Renal cortical epithelial cell (primary cell): ENCODE results near the gene SHANK3. TPM values are rescaled to one million over a fixed set of nuclear protein-coding genes. Genes with fewer than 3 reads are reported as not detected.

Source experiments
- DNase-seq: peaks from one replicate; pipeline ENCODE4 v3.0.0-alpha.2; 2011; ENCODE audit warnings: low read depth
- total RNA-seq: library from RNA; depleted of rRNA; stranded (reverse); fragments of >200 nt; gene quantifications from 2 replicates; pipeline ENCODE4 v1.2.3, GENCODE V29; 2014

SHANK3 gene
- total RNA-seq, 1 donor from 2014 or later, result 1.7 TPM

DNA sequence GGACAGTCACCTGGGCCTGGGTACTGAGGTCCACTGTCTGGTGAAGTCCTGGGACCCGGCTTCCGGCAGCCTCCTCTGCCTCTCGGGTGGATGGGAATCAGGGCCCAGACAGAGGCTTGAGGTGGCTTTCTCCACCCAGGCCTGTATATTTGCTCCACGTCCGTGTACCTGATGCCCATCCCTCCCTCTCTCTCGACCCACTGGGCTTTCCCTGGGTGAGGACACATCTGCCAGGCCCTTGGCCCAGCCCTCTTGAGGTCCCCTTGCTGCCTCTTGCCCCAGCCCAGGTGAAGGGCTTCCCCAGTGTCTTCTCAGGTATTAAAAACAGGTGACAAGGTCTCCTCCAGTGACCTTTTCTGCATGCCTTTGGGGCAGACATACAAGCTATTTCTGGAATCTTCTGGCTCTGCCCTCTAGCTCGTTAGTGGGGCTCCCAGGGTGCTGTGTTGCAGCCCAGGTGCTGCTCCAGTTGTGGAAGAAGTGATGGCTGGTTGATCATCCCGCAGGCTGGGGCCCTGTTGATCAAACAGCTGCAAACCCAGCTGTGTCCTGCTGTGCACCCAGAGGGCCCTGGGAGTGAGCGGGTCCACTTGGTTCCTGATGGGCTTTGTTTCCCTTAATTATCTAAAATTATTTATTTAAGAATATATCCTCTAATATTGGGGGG is 39.9 kb downstream of the SHANK3 start:
- DNase-seq, result no peak

DNA sequence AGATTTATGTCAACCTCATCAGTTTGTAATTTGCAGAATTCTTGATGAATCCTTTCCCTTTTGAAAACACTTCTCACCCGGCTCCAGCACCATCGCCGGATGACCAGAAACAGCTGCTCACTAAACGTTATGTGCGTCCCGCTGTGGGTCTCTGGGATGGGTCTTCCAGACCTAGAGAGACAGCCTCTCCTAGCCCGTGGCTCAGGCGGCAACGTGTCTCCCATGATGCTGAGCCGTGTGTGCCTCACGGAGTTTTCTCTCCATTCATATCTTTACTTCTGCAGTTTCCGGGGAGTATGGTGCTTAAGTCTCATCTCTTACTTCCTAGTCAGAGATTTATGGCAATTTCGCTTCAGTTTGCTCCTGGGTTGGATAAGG is 40.4 kb downstream of the SHANK3 start:
- no peak for DNase-seq

DNA sequence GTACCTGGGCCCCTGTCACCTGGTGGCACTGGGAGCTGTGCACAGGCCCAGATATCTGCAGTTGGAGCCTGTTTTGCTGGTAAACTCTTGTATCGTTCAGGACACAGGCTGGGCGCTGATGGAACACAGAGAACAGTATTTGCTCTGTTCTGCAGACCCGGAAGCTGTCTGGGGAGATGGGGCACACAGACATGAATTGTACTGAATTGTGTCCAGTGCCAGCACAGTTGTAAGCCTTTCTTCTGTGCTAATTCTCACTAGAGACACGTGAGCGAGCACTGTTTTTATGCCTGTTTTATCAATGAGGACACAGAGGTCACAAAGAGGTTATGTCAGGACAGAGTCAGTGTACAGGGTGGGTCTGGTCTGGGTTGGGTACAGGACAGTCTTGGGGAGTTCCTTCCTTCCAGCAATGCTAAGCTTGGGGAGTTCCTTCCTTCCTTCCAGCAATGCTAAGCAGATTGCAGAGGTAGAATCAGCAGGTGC is 41.0 kb downstream of the SHANK3 start:
- no peak for DNase-seq

DNA sequence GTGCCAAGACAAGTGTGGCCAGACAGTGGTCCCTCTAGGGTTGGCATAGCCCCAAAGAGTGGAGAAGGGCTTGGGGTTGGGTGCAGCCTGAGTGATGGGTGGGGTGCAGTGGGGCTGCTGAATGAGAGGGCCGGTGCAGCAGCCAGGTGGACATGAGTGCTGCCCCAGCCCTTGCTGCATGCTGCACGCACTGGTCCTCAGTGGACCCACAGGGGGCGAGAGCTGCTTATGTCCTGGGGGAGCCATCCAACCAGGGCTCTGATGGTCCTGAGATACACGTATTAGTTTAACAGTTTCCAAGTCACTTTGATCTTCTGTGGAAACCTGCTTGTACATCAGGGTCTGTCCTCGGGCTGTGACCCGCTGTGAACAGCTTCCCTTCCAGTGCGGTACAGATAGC is 41.5 kb downstream of the SHANK3 start:
- no peak for DNase-seq

DNA sequence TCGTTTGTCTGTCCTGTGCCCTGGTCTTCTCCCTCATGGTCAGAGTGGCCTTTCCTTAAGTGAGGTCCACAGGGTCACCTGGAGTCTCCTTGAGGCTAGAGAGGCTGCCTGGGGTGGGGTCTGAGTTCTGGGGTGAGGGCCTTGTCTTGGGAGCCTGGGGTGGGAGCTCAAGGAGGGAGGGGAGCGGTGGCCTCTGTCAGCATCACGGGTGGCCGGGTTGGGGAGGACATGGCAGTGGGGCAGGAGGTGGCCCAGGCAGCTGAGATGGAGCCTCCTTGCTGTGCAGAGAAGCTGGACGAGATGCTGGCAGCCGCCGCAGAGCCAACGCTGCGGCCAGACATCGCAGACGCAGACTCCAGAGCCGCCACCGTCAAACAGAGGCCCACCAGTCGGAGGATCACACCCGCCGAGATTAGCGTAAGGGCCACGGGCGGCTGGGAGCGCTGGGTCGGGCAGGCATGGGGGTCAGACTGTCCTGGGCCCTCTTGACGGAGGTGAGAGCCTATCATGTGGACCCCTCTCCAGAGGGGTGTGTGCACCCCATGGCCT is 42.1 kb downstream of the SHANK3 start:
- no peak for DNase-seq

DNA sequence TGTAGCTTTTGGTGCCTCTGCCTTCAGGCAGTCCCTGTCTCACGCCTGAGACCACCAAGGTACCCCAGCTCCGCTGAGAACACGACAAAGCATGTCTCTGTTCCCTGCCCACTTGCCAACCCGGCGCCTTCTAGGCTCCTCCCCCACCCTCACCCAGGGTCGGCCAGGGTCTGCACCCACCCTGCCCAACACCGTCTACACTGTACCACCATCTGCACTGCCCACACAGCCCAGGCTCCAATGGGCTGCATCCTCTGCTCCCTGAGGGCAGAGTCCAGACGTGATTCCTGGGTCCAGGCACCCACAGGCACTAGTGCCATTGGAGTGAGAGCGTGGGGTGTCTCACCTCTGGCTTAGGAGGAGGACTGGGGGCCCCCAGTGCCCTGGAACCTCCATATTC is 42.6 kb downstream of the SHANK3 start:
- DNase-seq, result no peak

DNA sequence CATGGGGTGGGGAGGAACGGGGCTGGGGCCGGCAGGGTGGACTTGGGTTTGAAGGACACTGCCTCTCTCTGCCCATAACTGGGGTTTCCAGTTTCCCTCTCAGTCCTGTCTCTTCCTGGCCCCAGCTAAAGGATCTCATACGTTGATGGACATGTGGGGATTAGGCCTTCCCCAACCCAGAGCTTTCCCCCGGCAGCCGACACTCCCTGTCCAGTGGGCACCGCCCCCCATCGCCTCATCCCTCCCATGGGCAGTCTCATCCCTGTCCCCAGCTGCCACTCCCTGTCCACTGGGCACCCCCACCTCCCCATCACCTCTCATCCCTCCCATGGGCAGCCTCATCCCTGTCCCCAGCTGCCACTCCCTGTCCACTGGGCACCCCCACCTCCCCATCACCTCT is 43.2 kb downstream of the SHANK3 start:
- DNase-seq, result no peak

DNA sequence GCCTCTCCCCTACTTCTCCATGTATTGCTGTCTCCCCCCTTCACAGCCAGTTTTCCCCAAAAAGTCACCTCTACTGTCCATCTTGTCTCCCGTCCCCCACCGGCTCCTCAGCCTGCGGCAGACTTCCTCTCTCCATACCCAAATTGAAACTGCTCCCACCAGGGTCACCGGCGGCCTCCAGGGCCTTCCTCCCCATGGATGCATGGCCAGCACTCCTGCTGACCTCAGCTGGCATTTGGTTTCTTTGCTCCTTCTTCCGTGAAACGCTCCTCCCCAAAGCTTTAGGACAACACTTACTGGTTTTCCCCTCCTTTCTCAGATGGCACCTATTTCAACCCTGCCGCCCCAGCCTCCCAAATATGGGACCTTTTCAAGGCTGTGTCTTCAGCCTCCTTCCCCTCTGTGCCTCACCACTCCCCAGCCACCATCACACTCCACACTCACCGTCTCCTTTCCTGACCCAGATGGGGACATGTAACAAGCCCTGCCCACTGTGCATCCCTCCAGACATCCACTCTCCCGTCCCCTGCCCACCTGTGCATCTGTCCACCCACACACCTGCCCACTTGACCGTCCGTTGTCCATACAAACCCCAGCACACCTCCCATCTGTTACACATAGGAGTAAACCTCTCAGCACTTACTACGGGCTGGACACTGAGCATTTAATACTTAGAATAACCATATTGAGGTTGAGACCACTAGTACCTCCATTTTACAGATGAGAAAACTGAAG is 43.8 kb downstream of the SHANK3 start:
- no peak for DNase-seq

DNA sequence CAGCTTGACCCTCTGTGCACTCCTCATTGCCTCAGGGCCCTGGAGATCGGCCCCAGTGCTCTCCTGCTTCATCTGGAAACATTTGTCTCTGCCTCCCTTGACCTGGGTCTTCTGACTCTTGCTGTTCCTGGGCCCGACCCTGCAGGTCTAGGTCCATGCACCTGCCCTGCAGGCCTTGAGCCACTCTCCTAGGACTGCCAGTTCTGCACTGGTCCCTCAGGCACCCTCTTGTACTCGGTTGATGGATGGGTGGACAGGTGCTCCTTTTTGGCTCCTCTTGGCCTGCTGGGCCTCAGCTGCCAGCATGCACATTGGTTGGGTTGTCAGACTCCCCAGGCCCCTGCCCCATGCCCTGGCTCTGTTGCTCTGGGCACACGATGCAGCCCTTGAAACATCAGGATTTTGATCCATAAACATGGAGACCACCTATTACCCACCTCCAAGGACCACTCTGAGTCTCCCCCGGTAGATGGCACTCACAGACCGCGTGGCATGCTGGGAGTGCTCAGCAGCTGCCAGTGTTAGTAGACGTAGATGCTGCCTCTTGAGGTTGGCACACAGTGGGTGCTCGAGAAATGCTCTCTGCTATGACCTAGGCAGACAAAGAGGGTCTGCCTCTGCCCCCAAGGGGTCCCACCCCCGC is 45.2 kb downstream of the SHANK3 start:
- no peak for DNase-seq

DNA sequence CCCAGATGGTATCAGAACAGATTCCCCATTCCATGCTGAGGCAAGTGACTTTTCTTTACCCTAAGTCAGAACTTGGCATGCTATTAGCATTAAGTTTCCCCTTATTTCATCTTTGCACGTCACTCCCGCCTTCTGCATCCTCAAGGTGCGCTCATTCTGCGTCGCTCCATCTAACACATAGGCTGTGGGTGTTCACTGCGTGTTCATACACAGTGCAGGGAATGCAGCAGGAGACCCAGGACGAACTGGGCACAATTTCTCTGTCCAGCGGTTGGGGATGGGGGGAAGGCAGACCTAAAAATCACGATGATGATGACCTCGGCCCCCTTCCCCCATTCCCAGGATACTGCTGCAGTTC is 45.7 kb downstream of the SHANK3 start:
- DNase-seq, result no peak

DNA sequence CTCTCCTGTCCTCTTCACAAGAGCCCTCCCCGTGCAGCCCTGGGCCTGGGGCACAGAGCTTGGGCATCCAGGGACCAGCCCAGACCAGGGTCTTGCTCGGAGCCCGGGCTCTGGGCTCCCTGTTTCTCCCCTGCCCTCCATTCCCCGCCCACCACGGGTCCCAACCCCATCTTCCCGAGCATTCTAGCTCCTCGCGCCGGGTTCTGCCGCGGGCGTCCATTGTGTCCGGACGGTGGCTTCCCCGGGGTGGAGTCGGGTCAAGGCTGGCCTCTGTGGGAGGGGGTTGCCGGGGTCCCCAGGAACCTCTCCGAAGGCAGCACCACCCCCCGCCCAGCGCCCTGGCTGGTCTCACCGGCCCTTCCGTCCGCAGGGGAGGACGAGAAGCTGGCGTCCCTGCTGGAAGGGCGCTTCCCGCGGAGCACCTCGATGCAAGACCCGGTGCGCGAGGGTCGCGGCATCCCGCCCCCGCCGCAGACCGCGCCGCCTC is 47.2 kb downstream of the SHANK3 start:
- DNase-seq, result no peak

DNA sequence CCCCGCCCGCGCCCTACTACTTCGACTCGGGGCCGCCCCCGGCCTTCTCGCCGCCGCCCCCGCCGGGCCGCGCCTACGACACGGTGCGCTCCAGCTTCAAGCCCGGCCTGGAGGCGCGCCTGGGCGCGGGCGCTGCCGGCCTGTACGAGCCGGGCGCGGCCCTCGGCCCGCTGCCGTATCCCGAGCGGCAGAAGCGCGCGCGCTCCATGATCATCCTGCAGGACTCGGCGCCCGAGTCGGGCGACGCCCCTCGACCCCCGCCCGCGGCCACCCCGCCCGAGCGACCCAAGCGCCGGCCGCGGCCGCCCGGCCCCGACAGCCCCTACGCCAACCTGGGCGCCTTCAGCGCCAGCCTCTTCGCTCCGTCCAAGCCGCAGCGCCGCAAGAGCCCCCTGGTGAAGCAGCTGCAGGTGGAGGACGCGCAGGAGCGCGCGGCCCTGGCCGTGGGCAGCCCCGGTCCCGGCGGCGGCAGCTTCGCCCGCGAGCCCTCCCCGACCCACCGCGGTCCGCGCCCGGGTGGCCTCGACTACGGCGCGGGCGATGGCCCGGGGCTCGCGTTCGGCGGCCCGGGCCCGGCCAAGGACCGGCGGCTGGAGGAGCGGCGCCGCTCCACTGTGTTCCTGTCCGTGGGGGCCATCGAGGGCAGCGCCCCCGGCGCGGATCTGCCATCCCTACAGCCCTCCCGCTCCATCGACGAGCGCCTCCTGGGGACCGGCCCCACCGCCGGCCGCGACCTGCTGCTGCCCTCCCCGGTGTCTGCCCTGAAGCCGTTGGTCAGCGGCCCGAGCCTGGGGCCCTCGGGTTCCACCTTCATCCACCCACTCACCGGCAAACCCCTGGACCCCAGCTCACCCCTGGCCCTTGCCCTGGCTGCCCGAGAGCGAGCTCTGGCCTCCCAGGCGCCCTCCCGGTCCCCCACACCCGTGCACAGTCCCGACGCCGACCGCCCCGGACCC is 48.0 kb downstream of the SHANK3 start:
- no peak for DNase-seq

DNA sequence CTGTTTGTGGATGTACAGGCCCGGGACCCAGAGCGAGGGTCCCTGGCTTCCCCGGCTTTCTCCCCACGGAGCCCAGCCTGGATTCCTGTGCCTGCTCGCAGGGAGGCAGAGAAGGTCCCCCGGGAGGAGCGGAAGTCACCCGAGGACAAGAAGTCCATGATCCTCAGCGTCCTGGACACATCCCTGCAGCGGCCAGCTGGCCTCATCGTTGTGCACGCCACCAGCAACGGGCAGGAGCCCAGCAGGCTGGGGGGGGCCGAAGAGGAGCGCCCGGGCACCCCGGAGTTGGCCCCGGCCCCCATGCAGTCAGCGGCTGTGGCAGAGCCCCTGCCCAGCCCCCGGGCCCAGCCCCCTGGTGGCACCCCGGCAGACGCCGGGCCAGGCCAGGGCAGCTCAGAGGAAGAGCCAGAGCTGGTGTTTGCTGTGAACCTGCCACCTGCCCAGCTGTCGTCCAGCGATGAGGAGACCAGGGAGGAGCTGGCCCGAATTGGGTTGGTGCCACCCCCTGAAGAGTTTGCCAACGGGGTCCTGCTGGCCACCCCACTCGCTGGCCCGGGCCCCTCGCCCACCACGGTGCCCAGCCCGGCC is 48.7 kb downstream of the SHANK3 start:
- DNase-seq, result no peak

DNA sequence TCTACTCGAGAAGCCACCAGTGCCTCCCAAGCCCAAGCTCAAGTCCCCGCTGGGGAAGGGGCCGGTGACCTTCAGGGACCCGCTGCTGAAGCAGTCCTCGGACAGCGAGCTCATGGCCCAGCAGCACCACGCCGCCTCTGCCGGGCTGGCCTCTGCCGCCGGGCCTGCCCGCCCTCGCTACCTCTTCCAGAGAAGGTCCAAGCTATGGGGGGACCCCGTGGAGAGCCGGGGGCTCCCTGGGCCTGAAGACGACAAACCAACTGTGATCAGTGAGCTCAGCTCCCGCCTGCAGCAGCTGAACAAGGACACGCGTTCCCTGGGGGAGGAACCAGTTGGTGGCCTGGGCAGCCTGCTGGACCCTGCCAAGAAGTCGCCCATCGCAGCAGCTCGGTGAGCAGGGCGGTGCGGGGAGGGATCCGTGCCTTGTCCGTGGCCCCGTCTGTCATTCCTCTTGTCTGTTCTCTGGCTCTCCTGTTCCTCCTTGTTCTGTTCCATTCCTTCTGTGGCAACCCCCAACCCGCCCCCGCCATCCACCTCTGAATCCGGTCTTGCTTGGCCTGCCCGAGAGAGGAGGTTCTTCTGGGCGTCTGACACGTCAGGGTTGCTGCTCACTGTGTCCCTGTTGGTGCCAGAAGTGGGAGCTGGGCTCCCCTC is 49.6 kb downstream of the SHANK3 start:
- DNase-seq, result no peak

Other genes starting within 250 kb of the SHANK3 start
- gene SBF1, start 197.8 kb upstream of the SHANK3 start, total RNA-seq, result 51.4 and 68.2 TPM in 2 replicates
- gene ADM2, start 191.3 kb upstream of the SHANK3 start, total RNA-seq, result 2.3 and 3.4 TPM in 2 replicates
- gene MIOX, start 186.0 kb upstream of the SHANK3 start, total RNA-seq, result 0.10 and 1.7 TPM in 2 replicates
- gene LMF2, start 165.1 kb upstream of the SHANK3 start, total RNA-seq, result 26.6 and 48.4 TPM in 2 replicates
- gene NCAPH2, start 164.6 kb upstream of the SHANK3 start, total RNA-seq, result 16.7 and 24.7 TPM in 2 replicates
- gene SCO2, start 147.2 kb upstream of the SHANK3 start, total RNA-seq, result 2.0 and 7.3 TPM in 2 replicates
- 55.0 and 68.8 TPM in 2 replicates for gene TYMP, start 142.8 kb upstream of the SHANK3 start, total RNA-seq
- 0.15 and 0.17 TPM in 2 replicates for gene KLHDC7B, start 126.9 kb upstream of the SHANK3 start, total RNA-seq
- gene SYCE3, start 109.9 kb upstream of the SHANK3 start, total RNA-seq, result not detected in 2 replicates
- gene CPT1B, start 94.4 kb upstream of the SHANK3 start, total RNA-seq, result 4.0 and 14.6 TPM in 2 replicates
- 27.1 and 47.6 TPM in 2 replicates for gene CHKB, start 90.0 kb upstream of the SHANK3 start, total RNA-seq
- gene MAPK8IP2, start 72.0 kb upstream of the SHANK3 start, total RNA-seq, result 0.30 and 0.52 TPM in 2 replicates
- gene ARSA, start 44.7 kb upstream of the SHANK3 start, total RNA-seq, result 26.9 and 35.9 TPM in 2 replicates
- gene ACR, start 65.4 kb downstream of the SHANK3 start, total RNA-seq, result not detected in 2 replicates
- gene RABL2B, start 110.8 kb downstream of the SHANK3 start, total RNA-seq, result 3.8 and 20.9 TPM in 2 replicates